Naive thymus-derived CD8-positive, alpha-beta T cell (primary cell): ENCODE measurements around the gene PTGIR. TPM values are rescaled to one million over a fixed set of nuclear protein-coding genes. Genes with fewer than 3 reads are reported as not detected.

Experiments used
- ATAC-seq, 2 donors: fragments of 150-1000 bp; cut with Tn5 transposase in 1 of 2; sonication (Bioruptor Pico), chemical (Tn5 transposase) in 1 of 2; 1 replicate in 1 of 2; 2 replicates in 1 of 2; pipeline ENCODE4 v1.10.0; 2021; ENCODE audit warnings: mild to moderate bottlenecking in 2 of 2, moderate library complexity in 2 of 2
- POLR2A ChIA-PET: fragments of 350-600 bp; sonication (Branson Sonifier 250); formaldehyde crosslinking; loops from one replicate; lab custom pipeline; 2021; ENCODE audit warnings: antibody characterized with exemption; lab: Charles Lee
- DNase-seq, 10 donors: peaks; one replicate each; pipeline versions ENCODE4 v3.0.0 to v3.0.0-alpha.2; 2020 to 2022
- H3K27ac Mint-ChIP-seq, 10 donors: one replicate each; pipeline ENCODE4 v1.8.0; 2020 to 2022; ENCODE audit warnings: mild to moderate bottlenecking in 10 of 10, mixed read lengths in 10 of 10, moderate library complexity in 4 of 10, inconsistent platforms in 1 of 10
- H3K27me3 Mint-ChIP-seq, 5 donors: one replicate each; pipeline ENCODE4 v1.8.0; 2021 to 2022; ENCODE audit warnings: mixed read lengths in 5 of 5
- H3K36me3 Mint-ChIP-seq, 3 donors: one replicate each; pipeline ENCODE4 v1.8.0; 2020 to 2022; ENCODE audit warnings: mixed read lengths in 3 of 3, mild to moderate bottlenecking in 2 of 3, inconsistent platforms in 1 of 3
- H3K4me1 Mint-ChIP-seq, 4 donors: one replicate each; pipeline ENCODE4 v1.8.0; 2021 to 2022; ENCODE audit warnings: mixed read lengths in 4 of 4
- H3K4me3 Mint-ChIP-seq, 10 donors: one replicate each; pipeline ENCODE4 v1.8.0; 2020 to 2022; ENCODE audit warnings: mild to moderate bottlenecking in 10 of 10, mixed read lengths in 10 of 10, moderate library complexity in 6 of 10, inconsistent platforms in 1 of 10
- H3K9me3 Mint-ChIP-seq, 9 donors: one replicate each; pipeline ENCODE4 v1.8.0; 2020 to 2022; ENCODE audit warnings: mixed read lengths in 9 of 9, mild to moderate bottlenecking in 3 of 9, inconsistent platforms in 1 of 9, moderate library complexity in 1 of 9
- polyA plus RNA-seq, 3 donors: library from polyadenylated mRNA; unstranded; fragments of 300-500 nt; fragmentation: Illumina TruSeq; gene quantifications; one replicate each; pipeline ENCODE4 v1.2.3, GENCODE V29; 2021
- total RNA-seq, 8 experiments: library from RNA in 2 of 8; stranded (reverse) in 2 of 8; gene quantifications; one replicate each; pipeline ENCODE4 v1.2.3 and lab custom pipeline; 2021 to 2026

Gene PTGIR
- total and polyA plus RNA-seq, 5 experiments from 2014 or later: 0.12 to 2.8 (median 0.40) TPM; not detected in 1

DNA sequence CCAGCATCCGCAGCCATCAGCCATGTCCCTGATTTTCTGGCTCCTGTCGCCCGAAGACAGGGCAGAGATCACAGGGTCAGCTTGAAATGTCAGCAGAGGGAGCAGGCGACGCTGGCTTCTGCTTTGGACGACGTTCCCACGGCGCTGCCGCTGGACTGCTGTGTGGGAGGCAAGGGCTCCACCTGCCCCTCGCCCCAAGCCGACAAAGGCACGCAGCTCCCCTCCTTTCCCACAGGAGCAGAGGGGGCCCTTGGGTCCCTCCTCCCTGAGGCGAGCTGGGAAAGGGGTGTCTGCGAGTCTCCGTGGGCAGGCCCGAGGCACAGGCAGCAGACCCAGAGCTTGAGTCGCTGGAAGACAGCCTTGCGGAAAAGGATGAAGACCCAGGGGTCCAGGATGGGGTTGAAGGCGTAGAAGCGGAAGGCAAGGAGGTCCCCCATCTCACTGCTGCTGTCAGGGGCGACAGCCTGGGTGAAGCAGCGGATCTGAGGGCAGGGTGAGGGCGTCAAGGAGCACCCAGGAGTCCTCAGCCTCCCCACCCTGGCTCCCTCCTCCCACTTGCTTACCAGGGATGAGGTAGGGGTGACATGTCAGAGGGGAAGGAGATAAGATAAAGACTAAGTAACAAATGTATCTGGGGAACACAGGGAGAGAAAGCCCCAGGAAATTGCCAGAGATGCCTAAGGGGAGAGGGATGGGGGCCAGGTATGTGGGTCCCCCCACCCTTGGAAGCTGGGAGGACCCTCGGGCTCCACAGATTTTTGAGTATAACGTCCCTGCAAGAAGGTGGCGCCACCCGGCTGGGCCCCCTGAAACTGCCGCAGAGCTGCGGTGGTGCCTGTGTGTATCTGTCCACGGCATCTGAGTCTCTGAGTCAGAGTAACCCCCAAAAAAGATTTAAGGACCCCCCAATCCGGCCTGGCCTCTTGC lies 3.4 kb downstream of the PTGIR start:
- Mint-ChIP-seq H3K4me3 (peak overlapping the region; percentile 5 to 68 (median 48)), H3K4me1 (peaks cover 29 to 83% (median 66%) of the 10 kb centered on the region in 4 donors), H3K27me3 (peaks cover 0 to 2% (median 0%) of the 10 kb centered on the region in 5 donors), H3K27ac (peak overlapping the region; percentile 29 to 90 (median 86)), H3K36me3 (no peaks in the 10 kb centered on the region), H3K9me3 (no peaks in the 10 kb centered on the region)
- POLR2A ChIA-PET: interaction anchor here (2.0 to 4.2 kb wide), 4 partner anchors 9 to 40 kb away, joined by 7 to 25 read pairs (median 10); partner anchors contain the start of genes DACT3 and GNG8
- no peak for DNase-seq
- no peak for ATAC-seq

DNA sequence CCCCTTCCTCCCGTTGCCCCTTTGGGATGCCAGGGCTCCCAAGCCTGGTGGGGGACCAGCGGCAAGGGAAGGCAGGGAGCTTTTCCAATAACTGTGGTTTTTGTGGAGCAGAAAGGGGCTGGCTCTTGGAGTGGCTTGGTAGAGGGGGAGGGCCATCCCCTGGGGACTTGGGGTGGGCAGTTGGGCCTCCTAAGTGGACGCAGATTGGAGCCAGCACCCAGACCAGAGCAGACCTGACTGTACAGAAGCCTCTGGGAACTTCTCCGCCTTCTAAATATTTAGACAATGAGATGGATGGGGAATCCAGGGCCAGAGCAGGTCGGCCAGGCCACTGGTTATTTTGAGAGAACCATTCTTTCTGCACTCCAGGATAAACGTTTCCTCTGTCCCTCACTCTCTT lies 4.2 kb downstream of the PTGIR start:
- no peaks in the 10 kb centered on the region for H3K36me3 Mint-ChIP-seq
- ATAC-seq: no peak
- POLR2A ChIA-PET: interaction anchor here (2.0 to 4.2 kb wide), 5 partner anchors 9 to 41 kb away, joined by 7 to 25 read pairs (median 10); partner anchors contain the start of genes CALM3, DACT3 and GNG8
- peak overlapping the region in 9 of 10 donors; percentile 4 to 91 (median 87) for H3K27ac Mint-ChIP-seq
- H3K4me1 Mint-ChIP-seq: peaks cover 29 to 84% (median 70%) of the 10 kb centered on the region in 4 donors
- no peaks in the 10 kb centered on the region for H3K9me3 Mint-ChIP-seq
- no peak for DNase-seq
- peaks cover 0 to 2% (median 0%) of the 10 kb centered on the region in 5 donors for H3K27me3 Mint-ChIP-seq
- H3K4me3 Mint-ChIP-seq: peak overlapping the region in 5 of 10 donors; percentile 17 to 76 (median 31)

DNA sequence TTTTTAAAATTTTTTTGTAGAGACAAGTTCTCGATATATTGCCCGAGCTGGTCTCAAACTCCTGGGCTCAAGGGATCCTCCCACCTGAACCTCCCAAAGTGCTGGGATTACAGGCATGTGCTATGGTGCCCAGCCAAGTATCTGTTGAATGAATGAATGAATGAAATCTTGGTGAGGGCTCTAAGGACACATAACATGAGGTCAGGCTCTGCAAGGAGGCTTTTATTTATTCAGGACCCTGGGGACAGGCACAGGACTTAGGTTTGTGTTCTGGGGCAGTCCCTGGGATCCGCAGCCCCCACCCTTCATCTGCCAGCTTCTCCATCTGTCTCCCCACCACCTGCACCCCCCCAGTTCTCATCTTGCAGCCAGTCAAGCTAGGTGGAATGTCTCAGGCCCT lies 4.6 kb downstream of the PTGIR start:
- Mint-ChIP-seq H3K9me3 (no peaks in the 10 kb centered on the region), H3K4me3 (peak overlapping the region; percentile 31 to 82 (median 71)), H3K27me3 (peaks cover 0 to 2% (median 0%) of the 10 kb centered on the region in 5 donors), H3K36me3 (no peaks in the 10 kb centered on the region), H3K4me1 (peaks cover 29 to 82% (median 69%) of the 10 kb centered on the region in 4 donors), H3K27ac (peak overlapping the region in 9 of 10 donors; percentile 85 to 95 (median 89))
- DNase-seq (no peak), ATAC-seq (no peak)
- POLR2A ChIA-PET: interaction anchor here (0.5 to 4.2 kb wide), 8 partner anchors 9 to 231 kb away, joined by 3 to 25 read pairs (median 8); partner anchors contain the start of genes CALM3, DACT3 and GNG8

DNA sequence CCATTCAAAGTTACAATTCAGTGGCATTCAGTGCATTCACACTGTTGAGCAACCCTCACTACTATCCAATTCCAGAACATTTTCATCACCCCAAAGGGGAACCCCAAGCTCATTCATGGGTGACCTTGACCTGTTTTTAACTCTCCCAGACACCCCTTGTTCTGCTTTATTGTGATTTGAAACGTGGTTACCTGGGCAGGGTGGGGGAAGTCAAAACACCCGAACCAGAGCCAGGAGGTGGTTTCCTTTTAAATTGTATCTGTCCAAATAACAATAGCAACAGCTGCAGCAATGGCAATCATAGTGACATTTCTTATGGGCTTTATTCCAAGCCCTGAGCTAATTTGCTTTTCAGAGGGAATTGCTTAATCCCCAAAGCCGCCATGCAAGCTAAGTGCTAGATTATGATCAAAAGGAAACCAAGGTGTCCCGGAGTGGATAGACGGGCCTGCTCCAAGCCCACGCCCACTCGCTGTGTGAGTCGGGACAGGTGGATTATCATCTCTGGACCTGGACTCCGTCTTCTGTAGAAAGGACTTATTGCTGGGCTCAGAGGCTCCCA lies 6.1 kb downstream of the PTGIR start:
- peak in 1 of 10 donors; percentile 37 for DNase-seq
- Mint-ChIP-seq H3K27ac (peak overlapping the region; percentile 50 to 98 (median 90)), H3K36me3 (no peaks in the 10 kb centered on the region), H3K4me1 (peaks cover 25 to 85% (median 66%) of the 10 kb centered on the region in 4 donors), H3K9me3 (no peaks in the 10 kb centered on the region), H3K27me3 (no peaks in the 10 kb centered on the region), H3K4me3 (peak overlapping the region; percentile 8 to 81 (median 60))
- POLR2A ChIA-PET: interaction anchor here (0.9 to 4.2 kb wide), 4 partner anchors 12 to 17 kb away, joined by 4 to 25 read pairs (median 18); partner anchors contain the start of genes CALM3 and GNG8
- ATAC-seq: peak; percentile 36 to 52

DNA sequence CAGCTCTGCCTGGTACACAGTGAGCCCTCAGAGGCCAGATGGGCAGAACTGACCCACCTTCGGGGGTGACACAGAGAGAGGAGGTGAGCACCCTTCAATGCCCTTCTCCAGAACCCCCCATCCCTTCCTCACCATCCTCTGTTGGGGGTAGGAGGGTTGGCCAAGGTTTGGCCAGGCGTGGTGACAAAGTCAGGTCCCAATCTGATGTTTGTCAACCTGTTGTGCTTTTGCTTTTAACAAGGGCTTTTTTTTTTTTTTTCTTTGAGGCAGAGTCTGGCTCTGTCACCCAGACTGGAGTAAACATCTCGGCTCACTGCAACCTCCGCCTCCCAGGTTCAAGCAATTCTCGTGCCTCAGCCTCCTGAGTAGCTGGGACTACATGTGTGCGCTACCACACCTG lies 7.3 kb downstream of the PTGIR start:
- POLR2A ChIA-PET: interaction anchor here (0.7 to 4.2 kb wide), 9 partner anchors 12 to 217 kb away, joined by 3 to 25 read pairs (median 9); partner anchors contain the start of genes CALM3, DACT3 and GNG8
- Mint-ChIP-seq H3K36me3 (no peaks in the 10 kb centered on the region), H3K27ac (peak overlapping the region in 9 of 10 donors; percentile 63 to 98 (median 95)), H3K4me1 (peaks cover 25 to 88% (median 74%) of the 10 kb centered on the region in 4 donors), H3K27me3 (no peaks in the 10 kb centered on the region), H3K4me3 (peak overlapping the region in 3 of 10 donors; percentile 11 to 80 (median 66)), H3K9me3 (no peaks in the 10 kb centered on the region)
- ATAC-seq: peak in 1 of 2 donors; percentile 10
- no peak for DNase-seq

DNA sequence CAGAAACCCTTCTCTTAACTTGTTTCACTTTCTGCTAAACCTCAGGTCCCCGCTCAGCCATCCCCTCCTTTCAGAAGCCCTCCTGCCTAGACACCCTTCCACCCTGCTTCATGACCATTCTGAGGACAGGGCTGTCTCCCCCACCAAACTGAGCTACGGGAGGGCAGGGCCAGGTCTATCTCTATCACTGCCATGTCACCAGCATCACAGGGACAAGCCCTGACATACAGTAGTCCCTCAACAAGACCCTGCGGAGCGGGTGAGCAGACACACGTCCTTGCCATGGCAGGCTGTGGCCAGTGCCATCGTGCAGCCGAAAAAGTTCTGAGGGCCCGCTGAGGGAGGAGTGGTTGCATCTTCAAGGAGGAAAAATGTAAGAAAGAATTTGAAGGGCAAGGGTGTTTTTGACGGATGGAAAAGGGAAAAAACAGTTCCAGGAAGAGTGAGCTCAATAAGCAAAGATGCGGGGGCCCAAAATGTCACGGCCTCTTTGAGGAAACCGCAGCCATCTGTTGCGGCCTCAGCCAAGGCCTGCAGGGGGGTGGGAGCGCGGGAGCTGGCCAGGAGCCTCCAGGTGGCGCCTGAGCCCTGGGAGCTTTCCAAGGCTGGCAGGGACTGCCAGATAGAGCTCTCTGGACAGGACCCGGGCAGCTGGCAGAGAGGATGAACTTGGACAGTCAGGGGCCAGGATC lies 8.1 kb downstream of the PTGIR start:
- no peak for ATAC-seq
- POLR2A ChIA-PET: interaction anchor here (0.8 to 2.9 kb wide), 6 partner anchors 11 to 44 kb away, joined by 3 to 14 read pairs (median 6); partner anchors contain the start of genes CALM3 and DACT3
- peak overlapping the region; percentile 54 to 92 (median 80) for H3K4me3 Mint-ChIP-seq
- peaks cover 29 to 88% (median 74%) of the 10 kb centered on the region in 4 donors for H3K4me1 Mint-ChIP-seq
- H3K27me3 Mint-ChIP-seq: no peaks in the 10 kb centered on the region
- no peaks in the 10 kb centered on the region for H3K36me3 Mint-ChIP-seq
- no peak for DNase-seq
- H3K27ac Mint-ChIP-seq: peak overlapping the region; percentile 79 to 99 (median 95)
- H3K9me3 Mint-ChIP-seq: no peaks in the 10 kb centered on the region

DNA sequence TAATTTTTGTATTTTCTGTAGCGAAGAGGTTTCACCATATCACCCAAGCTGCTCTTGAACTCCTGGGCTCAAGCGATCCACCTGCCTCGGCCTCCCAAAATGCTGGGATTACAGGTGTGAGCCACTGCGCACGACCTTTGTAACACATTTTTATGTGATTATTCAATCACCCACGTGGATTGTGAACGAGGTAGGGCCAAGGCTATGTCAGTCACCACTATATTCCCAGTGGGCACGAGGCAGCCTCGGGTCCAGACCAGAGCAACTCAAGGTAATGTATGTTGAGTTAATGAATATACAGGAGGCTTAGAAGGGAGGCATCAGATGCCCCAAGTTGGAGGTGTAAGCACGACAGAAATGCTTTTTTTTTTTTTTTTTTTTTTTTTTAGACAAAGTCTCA lies 8.9 kb downstream of the PTGIR start:
- H3K4me1 Mint-ChIP-seq: peaks cover 32 to 88% (median 74%) of the 10 kb centered on the region in 4 donors
- no peaks in the 10 kb centered on the region for H3K27me3 Mint-ChIP-seq
- DNase-seq: no peak
- H3K27ac Mint-ChIP-seq: peak overlapping the region in 6 of 10 donors; percentile 64 to 95 (median 68)
- H3K9me3 Mint-ChIP-seq: no peaks in the 10 kb centered on the region
- POLR2A ChIA-PET: interaction anchor here (1.8 kb wide), 1 partner anchor 46 kb away, joined by 6 read pairs; no protein-coding TSS in a partner anchor
- H3K36me3 Mint-ChIP-seq: peaks cover 0 to 2% (median 0%) of the 10 kb centered on the region in 3 donors
- H3K4me3 Mint-ChIP-seq: peak overlapping the region in 6 of 10 donors; percentile 15 to 64 (median 42)
- no peak for ATAC-seq

DNA sequence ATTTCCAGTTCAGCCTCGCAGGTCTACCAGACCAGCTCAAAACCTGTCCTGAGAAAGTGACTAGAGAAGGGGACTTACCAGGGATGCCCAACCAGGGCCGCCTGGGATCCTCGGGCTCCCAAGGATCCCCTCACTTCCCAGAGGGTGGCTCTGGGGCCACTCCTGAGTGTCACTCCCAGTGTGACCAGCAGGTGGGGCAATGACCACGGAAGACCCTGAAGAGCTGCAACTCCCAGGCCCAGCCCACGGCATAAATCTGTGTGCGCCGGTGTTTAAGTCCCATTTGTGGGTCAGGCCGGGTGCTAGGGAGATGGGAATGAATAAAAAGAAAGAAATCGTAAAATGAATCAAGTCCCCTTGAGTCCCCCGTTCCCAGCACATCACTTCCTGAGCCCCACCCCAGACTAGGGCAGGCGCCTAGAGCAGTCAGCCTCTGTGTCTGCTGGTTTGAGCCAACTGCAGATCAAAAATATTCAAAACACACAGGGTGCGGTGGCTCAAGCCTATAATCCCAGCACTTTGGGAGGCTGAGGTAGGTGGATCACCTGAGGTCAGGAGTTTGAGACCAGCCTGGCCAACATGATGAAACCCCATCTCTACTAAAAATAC lies 10.7 kb downstream of the PTGIR start:
- ATAC-seq: peak; percentile 47 to 49
- Mint-ChIP-seq H3K4me3 (peak overlapping the region in 9 of 10 donors; percentile 8 to 76 (median 61)), H3K9me3 (no peaks in the 10 kb centered on the region)

DNA sequence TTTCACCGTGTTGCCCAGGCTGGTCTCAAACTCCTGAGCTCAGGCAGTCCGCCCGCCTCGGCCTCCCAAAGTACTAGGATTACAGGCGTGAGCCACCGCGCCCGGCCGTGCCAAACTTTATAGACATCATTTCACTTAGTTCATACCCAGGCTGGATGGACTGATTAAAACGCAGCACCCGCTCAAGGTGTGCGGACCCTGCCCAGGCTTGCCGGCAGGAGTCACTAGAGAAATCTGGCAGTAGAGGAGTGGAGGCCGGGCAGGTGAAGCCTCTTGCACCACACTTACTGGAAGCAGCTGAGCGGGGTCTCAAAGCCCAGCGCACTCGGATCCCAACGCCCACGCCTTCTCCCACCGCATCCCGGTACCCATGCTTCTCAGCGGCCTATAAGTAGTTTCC lies 11.4 kb downstream of the PTGIR start:
- POLR2A ChIA-PET: interaction anchor here (0.6 to 4.5 kb wide), 3 partner anchors 13 to 50 kb away, joined by 3 to 145 read pairs (median 3); partner anchors contain the start of gene CALM3
- Mint-ChIP-seq H3K27ac (peak overlapping the region in 9 of 10 donors; percentile 80 to 92 (median 87)), H3K4me3 (peak overlapping the region in 4 of 10 donors; percentile 52 to 75 (median 62)), H3K4me1 (peaks cover 37 to 80% (median 72%) of the 10 kb centered on the region in 4 donors), H3K27me3 (no peaks in the 10 kb centered on the region), H3K9me3 (no peaks in the 10 kb centered on the region), H3K36me3 (peaks cover 0 to 23% (median 6%) of the 10 kb centered on the region in 3 donors)
- ATAC-seq (no peak), DNase-seq (peak in 1 of 10 donors; percentile 38)

More for the DNA sequence above, 10.7 kb downstream of the PTGIR start:
- peaks cover 0 to 16% (median 3%) of the 10 kb centered on the region in 3 donors for H3K36me3 Mint-ChIP-seq
- POLR2A ChIA-PET: interaction anchor here (0.6 to 1.8 kb wide), 5 partner anchors 13 to 49 kb away, joined by 3 to 6 read pairs (median 3); partner anchors contain the start of gene CALM3
- H3K27ac Mint-ChIP-seq: peak overlapping the region; percentile 80 to 92 (median 86)
- peaks cover 36 to 81% (median 76%) of the 10 kb centered on the region in 4 donors for H3K4me1 Mint-ChIP-seq
- DNase-seq: peak; percentile 64 to 88 (median 79)
- no peaks in the 10 kb centered on the region for H3K27me3 Mint-ChIP-seq

DNA sequence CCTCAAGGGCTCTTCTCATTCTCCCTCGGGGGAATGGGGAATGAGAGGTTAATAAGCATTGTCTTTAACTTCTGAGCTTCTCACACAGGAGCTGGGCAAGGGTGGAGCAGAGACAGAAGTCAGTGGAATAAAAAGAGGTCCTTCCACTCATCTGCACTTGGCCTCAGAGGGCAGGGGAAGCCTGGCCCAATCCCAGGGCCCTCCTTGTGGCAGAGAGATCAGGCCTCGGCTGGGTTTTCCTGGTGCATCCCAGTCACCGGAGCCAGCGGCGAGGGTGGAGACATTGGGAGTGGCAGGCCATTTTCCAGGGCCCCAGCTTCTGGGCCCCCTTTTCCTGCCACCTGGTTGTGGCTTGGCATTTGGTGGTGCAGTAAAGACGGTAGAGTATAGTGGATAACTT lies 13.1 kb downstream of the PTGIR start:
- H3K27me3 Mint-ChIP-seq: no peaks in the 10 kb centered on the region
- H3K4me1 Mint-ChIP-seq: peaks cover 37 to 79% (median 68%) of the 10 kb centered on the region in 4 donors
- peak overlapping the region; percentile 60 to 84 (median 76) for H3K4me3 Mint-ChIP-seq
- H3K9me3 Mint-ChIP-seq: no peaks in the 10 kb centered on the region
- peak in 1 of 10 donors; percentile 31 for DNase-seq
- POLR2A ChIA-PET: interaction anchor here (0.6 to 4.5 kb wide), 15 partner anchors 9 to 1586 kb away, joined by 3 to 145 read pairs (median 7); partner anchors contain the start of genes CALM3, DACT3, GNG8 and PTGIR
- ATAC-seq: peak; percentile 26 to 43
- peaks cover 0 to 39% (median 12%) of the 10 kb centered on the region in 3 donors for H3K36me3 Mint-ChIP-seq
- peak overlapping the region; percentile 89 to 97 (median 94) for H3K27ac Mint-ChIP-seq
